ENCODE measurements around the gene VAMP8.

DNA sequence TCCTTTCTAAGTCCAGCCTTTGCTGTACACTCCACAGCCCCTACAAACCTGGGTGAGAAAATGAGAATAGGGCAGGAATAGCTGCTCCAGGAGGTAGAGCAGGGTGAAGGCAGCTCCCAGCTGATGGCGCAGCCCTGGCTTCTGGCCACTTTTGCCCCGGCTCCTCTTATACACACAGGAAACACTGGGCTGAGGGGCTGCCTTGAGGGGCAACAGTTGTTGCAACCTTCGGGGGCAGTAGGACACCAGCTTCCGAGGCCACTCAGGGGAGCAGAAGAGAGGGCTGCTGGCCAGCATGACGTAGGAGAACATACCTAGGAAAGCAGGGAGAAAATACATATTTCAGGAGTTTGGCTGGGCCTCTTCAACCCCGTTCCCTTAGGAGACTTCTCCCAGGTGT is 24.2 kb upstream of the VAMP8 start:
- TF ChIP-seq, protein P1, sequence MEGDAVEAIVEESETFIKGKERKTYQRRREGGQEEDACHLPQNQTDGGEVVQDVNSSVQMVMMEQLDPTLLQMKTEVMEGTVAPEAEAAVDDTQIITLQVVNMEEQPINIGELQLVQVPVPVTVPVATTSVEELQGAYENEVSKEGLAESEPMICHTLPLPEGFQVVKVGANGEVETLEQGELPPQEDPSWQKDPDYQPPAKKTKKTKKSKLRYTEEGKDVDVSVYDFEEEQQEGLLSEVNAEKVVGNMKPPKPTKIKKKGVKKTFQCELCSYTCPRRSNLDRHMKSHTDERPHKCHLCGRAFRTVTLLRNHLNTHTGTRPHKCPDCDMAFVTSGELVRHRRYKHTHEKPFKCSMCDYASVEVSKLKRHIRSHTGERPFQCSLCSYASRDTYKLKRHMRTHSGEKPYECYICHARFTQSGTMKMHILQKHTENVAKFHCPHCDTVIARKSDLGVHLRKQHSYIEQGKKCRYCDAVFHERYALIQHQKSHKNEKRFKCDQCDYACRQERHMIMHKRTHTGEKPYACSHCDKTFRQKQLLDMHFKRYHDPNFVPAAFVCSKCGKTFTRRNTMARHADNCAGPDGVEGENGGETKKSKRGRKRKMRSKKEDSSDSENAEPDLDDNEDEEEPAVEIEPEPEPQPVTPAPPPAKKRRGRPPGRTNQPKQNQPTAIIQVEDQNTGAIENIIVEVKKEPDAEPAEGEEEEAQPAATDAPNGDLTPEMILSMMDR (IDR thresholded peaks at IDR 0.05), result no peak
- TF ChIP-seq POLR2A (IDR thresholded peaks at IDR 0.05), result no peak
